HL-60 (cell line): ENCODE results near the gene C2orf72.

ENCODE experiments used
- GABPA ChIP-seq: IDR thresholded peaks from 2 replicates; pipeline ENCODE4 v1.6.1; 2012; ENCODE audit warnings: low read depth
- POLR2AphosphoS5 ChIP-seq: IDR thresholded peaks from 2 replicates; pipeline ENCODE4 v1.6.1; 2012; ENCODE audit warnings: low read depth
- TF ChIP-seq, protein P1 (sequence below): IDR thresholded peaks from one replicate; pipeline ENCODE4 v1.5.1; 2011; ENCODE audit warnings: low read length, control low read depth, inconsistent platforms; ENCODE audit not compliant: insufficient read depth
- TF ChIP-seq, protein P2 (sequence below): IDR thresholded peaks from 2 replicates; pipeline ENCODE4 v1.6.1; 2012; ENCODE audit warnings: low read depth; ENCODE audit not compliant: insufficient replicate concordance

DNA sequence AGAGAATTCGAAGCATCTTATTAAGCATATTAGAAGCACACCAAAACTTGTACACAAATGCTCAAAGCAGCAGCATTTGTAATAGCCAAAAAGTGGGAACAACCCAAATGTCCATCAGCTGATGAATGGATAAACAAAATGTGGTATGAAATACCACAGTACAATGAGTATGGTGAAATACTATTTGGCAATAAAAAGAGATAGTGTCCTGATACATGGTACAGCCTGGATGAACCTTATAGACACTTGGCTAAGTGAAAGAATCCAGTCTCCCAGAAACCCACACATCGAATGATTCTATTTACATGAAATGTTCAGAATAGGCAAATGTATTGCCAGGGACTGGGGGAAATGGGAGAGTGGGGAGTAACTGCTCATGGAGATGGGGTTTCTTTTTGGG, 38.4 kb upstream of the C2orf72 start:
- TF ChIP-seq, protein P1, sequence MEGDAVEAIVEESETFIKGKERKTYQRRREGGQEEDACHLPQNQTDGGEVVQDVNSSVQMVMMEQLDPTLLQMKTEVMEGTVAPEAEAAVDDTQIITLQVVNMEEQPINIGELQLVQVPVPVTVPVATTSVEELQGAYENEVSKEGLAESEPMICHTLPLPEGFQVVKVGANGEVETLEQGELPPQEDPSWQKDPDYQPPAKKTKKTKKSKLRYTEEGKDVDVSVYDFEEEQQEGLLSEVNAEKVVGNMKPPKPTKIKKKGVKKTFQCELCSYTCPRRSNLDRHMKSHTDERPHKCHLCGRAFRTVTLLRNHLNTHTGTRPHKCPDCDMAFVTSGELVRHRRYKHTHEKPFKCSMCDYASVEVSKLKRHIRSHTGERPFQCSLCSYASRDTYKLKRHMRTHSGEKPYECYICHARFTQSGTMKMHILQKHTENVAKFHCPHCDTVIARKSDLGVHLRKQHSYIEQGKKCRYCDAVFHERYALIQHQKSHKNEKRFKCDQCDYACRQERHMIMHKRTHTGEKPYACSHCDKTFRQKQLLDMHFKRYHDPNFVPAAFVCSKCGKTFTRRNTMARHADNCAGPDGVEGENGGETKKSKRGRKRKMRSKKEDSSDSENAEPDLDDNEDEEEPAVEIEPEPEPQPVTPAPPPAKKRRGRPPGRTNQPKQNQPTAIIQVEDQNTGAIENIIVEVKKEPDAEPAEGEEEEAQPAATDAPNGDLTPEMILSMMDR = no peak
- no peak for TF ChIP-seq POLR2AphosphoS5
- TF ChIP-seq, protein P2, sequence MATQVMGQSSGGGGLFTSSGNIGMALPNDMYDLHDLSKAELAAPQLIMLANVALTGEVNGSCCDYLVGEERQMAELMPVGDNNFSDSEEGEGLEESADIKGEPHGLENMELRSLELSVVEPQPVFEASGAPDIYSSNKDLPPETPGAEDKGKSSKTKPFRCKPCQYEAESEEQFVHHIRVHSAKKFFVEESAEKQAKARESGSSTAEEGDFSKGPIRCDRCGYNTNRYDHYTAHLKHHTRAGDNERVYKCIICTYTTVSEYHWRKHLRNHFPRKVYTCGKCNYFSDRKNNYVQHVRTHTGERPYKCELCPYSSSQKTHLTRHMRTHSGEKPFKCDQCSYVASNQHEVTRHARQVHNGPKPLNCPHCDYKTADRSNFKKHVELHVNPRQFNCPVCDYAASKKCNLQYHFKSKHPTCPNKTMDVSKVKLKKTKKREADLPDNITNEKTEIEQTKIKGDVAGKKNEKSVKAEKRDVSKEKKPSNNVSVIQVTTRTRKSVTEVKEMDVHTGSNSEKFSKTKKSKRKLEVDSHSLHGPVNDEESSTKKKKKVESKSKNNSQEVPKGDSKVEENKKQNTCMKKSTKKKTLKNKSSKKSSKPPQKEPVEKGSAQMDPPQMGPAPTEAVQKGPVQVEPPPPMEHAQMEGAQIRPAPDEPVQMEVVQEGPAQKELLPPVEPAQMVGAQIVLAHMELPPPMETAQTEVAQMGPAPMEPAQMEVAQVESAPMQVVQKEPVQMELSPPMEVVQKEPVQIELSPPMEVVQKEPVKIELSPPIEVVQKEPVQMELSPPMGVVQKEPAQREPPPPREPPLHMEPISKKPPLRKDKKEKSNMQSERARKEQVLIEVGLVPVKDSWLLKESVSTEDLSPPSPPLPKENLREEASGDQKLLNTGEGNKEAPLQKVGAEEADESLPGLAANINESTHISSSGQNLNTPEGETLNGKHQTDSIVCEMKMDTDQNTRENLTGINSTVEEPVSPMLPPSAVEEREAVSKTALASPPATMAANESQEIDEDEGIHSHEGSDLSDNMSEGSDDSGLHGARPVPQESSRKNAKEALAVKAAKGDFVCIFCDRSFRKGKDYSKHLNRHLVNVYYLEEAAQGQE = no peak
- TF ChIP-seq GABPA = no peak
